Measurements from ENCODE around the gene CEP120.
"Not testable (repeated sequence)": the region's sequence is repeated elsewhere in the genome, so short reads cannot be mapped to it uniquely, and the experiment has no call there.

CEP120 gene

GRCh38 chr5:123423278-123424149, at the start of gene CEP120:
CEP120 (minus strand) TSS chr5:123423403; CDS start chr5:123422998, 405 bp downstream.
- peak; percentile 74 to 99 for DNase-seq

DNA sequence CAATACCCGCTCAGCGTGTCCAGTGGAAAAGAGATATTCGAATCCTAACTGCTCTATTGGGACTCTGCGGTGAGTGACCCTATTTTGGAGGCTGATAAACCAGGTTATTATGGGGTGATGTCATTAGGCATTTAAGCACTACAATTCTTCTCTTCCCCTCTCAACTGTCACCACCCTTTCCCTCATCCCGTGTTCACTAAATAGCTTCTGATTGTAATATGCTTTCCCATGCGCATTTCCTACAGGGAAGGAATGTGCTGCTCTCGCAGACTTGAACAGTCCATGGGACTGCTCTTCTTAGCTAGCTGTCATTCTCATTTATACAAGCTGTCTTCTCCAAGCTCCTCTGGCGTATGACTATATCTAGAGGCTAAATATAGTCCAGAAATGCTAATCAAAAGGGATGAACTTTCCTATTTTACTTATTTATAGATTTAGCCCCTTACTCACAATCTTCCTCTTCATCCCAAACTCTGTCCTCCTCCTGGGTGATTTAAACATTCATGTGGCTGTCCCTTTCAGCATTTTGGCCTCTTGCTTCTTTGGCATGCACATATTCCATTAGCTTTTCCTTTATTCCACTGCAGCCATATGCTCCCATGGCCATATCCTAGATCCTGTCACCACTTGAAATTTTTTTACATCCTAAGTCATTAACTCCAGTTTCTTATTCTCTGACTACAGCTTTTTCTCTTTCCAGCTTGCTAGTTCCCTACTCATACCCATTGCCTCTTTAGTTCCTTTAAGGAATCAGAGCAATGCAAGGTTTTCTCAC, 49.1 kb upstream of the CEP120 start:
- no peak for DNase-seq

DNA sequence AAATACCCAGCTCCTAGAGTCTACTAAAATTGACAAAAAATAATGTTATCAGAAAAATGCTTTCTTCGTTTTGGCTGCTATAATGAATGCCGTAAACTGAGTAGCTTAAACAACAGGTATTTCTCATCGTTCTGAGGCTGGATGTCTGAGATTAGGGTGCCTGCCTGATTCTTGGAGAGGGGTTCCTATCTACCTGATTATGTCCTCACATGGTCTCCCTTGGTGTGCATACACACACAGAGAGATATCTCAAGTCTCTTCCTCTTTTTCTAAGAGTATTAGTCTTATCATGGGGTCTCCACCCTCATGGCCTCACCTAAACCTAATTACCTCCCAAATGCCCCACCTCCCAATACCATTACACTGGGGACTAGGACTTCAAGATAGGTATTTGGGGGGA, 48.2 kb upstream of the CEP120 start:
- no peak for DNase-seq

DNA sequence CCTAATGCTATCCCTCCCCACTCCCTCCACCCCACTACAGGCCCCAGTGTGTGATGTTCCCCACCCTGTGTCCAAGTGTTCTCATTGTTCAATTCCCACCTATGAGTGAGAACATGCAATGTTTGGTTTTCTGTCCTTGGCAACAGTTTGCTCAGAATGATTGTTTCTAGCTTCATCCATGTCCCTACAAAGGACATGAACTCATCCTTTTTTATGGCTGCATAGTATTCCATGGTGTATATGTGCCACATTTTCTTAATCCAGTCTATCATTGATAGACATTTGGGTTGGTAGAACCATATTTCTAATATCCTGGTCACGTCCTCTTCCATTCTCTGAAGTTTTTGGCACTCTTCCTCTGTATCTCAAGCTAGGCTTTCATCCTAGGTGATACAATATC, 43.6 kb upstream of the CEP120 start:
- DNase-seq, result not testable (repeated sequence)

GRCh38 chr5:123460296-123460729, 37.1 kb upstream of the CEP120 start:
- no peak for DNase-seq

DNA sequence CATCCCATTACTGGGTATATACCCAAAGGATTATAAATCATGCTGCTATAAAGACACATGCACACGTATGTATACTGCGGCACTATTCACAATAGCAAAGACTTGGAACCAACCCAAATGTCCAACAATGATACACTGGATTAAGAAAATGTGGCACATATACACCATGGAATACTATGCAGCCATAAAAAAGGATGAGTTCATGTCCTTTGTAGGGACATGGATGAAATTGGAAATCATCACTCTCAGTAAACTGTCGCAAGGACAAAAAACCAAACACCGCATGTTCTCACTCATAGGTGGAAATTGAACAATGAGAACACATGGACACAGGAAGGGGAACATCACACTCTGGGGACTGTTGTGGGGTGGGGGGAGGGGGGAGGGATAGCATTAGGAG, 35.8 kb upstream of the CEP120 start:
- not testable (repeated sequence) for DNase-seq

DNA sequence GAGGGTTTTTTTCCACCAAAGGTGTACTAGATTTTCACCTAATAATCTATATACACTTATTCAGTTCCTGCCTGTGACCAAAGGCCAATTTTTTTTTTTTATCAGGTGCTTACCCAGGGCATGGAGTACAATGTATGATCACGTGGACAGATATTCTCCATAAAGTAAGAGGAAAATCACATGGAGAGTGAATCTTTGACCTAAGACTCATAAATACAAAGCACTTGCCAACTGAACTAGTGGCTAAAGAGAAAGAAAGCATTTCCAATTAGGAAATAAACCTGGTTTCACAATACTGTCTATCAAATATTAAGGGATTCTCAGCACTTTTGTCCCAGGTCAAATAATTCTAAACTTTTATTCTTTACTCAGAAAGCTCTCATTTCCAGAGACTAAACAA, 33.0 kb upstream of the CEP120 start:
- DNase-seq, result no peak

DNA sequence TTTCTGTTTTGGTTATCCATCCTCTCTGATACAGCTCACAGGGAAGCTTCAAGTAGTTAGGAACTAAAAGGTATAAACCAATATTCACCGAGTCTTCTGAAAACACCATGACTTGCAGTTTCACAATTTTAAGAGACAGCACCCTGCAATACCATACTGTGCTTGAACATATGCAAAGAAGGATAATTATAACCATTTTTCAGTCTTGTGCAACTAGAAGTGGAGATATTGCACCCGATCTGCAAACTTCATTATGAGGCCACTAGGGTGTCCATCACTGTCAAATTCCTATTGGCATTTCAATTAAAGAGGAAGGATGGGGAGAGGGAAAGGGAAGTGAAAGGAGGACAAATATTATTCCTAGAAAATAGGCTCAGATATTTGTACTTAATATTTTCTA, 32.4 kb upstream of the CEP120 start:
- no peak for DNase-seq

- no peak for DNase-seq
Observed at GRCh38 chr5:123455095-123455494, 31.9 kb upstream of the CEP120 start.

- DNase-seq, result no peak
Observed at GRCh38 chr5:123454259-123454911, 31.2 kb upstream of the CEP120 start.

DNA sequence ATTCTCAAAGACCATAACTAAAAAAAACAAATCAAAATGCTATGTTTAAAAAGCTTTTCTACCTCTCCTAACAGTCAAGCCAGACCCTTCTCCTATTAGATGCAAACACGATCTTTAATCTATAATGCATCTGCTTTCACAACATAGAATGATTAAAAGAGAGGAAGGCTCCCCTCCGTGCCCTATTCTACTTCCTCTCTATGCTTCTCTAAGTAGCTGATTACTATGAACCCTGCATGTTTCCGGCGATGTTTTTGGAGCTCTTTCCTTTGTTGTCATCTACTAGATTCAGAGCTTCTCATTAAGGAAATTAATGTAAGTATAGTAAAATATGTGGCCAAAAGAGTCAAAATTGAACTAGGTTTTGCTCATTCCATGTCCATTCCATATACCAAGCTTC, 29.2 kb upstream of the CEP120 start:
- no peak for DNase-seq

DNA sequence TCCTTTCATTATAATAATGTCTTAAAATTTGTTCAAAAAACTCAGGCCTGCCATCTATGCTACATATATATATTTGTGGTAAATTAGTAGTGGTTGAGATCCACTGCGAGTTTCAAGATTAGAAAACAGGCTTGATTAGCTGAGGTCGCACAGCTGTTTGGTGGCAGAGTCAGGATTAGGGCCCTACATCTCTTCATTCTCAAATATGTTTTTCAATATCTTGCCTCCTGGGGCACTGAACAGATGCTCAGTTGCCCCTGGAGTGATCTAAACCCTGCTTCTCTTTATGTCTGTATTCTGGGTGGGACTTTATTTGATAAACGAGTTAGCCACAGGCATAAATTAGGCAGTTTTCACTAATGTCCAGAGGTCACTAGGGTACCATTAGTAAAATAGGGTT, 27.8 kb upstream of the CEP120 start:
- no peak for DNase-seq

- no peak for DNase-seq
Observed at GRCh38 chr5:123450640-123451039, 27.4 kb upstream of the CEP120 start.

- DNase-seq, result no peak
Observed at GRCh38 chr5:123450114-123450513, 26.9 kb upstream of the CEP120 start.

DNA sequence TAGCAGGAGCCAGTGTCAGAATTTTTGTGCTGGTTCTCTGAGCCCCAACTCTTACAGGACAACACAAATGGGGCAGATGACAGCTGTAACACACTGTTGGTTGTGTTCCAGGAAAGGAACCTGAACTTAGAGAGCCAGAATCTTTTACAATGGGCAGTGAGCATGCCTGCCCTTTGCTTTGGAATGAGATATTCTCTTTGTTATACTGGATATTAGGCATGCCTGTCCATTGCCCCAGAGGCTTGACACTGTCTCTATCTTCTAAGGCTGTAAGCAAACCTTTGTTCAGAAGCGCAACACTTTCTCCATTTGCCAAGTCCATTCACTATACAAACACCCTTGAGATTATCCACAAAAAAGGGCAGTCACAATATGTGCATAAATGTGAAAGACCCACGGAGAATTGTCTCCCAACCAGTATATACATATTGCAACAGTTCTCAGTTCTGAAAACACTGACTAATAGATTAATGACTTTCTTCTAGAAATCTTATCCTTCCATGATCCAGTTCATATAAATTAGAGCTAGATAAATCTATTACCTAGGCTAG, 26.3 kb upstream of the CEP120 start:
- no peak for DNase-seq

DNA sequence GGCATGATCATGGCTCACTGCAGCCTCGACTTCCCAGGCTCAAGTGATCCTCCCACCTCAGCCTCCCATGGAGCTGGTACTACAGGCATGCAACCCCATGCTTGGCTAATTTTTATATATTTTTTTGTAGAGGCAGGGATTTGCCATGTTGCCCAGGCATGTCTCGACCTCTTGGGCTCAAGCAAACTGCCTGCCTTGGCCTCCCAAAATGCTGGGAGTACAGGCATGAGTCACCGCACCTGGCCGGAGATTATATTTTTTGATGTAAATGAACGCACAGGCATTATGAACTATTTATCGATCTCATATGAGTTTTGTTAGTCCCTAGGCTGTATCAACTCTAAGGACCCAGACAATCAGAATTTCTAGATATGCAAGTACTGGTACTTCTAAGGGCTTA, 25.5 kb upstream of the CEP120 start:
- no peak for DNase-seq

DNA sequence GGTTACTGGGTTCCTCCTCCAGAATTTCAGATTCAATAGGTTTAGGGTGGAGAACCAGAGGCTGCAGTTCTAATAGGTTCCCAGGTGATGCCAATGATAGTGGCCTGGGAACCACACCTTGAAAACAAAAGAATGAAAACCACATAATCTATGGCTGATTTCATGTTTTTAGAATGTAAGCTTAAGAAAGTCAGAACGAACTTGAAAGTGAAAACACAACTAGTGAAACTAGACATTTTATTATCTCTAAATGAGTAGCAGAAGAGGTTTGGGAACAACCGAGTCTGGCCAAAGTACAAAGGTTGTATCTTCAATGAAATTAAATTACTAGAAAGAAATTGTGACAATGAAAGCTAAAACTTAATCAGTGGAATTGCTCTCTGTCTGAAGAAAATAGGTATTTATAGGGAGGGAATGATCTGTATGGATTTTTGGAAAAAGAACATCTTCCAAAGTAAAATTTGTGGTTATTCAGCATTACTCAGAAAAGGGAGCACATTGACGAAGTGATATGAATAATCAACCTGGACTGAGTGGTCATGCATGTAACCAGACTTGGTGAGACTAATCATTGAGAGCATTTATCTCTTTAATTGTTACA, 24.9 kb upstream of the CEP120 start:
- no peak for DNase-seq

GRCh38 chr5:123444016-123444415, 20.8 kb upstream of the CEP120 start:
- DNase-seq, result no peak

- no peak for DNase-seq
Observed at GRCh38 chr5:123441408-123441807, 18.2 kb upstream of the CEP120 start.

DNA sequence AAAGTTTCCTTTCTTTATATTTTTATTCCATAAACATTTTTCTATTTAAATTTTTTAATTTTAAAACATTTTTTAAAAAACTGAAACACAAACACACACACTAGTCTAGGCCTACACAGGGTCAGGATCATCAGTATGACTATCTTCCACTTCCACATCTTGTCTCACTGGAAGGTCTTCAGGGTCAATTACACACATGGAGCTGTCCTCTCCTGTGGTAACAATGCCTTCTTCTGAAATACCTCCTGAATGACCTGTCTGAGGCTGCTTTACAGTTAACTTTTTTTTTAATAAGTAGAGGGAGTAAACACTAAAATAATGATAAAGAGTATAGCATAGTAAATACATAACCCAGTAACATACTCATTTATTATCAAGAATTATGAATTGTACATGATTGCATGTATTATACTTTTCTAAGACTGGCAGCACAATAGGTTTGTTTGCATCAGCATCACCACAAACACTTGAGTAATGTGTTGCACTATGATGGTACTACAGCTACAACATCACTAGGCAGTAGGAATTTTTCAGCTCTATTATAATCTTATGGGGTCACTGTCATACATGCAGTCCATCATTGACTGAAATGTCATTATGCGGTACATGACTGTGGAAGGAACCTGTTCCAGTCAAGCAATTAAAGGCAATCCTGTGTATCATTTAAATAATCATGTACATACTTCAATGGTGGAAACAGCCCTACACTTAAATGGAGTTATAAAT, 17.4 kb upstream of the CEP120 start:
- no peak for DNase-seq

DNA sequence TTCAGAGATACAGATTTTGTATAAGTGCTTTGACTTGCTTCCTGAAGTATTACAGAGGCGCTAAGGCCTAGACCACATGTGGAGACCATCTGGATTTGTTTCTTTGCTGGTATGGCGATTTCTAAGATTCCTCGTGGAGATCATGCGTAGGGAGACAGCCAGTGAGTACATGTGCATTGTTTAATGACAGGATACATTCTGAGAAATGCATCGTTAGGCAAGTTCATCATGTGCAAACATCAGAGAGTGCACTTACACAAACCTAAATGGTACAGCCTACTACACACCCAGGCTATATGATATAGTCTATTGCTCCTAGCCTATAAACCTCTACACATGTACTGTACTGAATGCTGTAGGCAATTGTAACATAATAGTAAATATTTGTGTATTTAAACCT, 16.5 kb upstream of the CEP120 start:
- no peak for DNase-seq

- DNase-seq, result no peak
Observed at GRCh38 chr5:123438902-123439301, 15.7 kb upstream of the CEP120 start.

All from bone marrow (tissue), 2 donors.